Stimulated activated CD8-positive, alpha-beta memory T cell treated with anti-CD3 and anti-CD28 coated beads, Interleukin-12 subunit alpha, Interleukin-12 subunit beta, amount 100 ng/mL, for 24 hours (primary cell): ENCODE measurements around the gene CD164L2.
"Not testable (repeated sequence)": the region's sequence is repeated elsewhere in the genome, so short reads cannot be mapped to it uniquely, and the experiment has no call there.

Experiments used
- DNase-seq: peaks from one replicate; pipeline ENCODE4 v3.0.0-alpha.2; 2020; ENCODE audit errors: extremely low read depth

Gene CD164L2

DNA sequence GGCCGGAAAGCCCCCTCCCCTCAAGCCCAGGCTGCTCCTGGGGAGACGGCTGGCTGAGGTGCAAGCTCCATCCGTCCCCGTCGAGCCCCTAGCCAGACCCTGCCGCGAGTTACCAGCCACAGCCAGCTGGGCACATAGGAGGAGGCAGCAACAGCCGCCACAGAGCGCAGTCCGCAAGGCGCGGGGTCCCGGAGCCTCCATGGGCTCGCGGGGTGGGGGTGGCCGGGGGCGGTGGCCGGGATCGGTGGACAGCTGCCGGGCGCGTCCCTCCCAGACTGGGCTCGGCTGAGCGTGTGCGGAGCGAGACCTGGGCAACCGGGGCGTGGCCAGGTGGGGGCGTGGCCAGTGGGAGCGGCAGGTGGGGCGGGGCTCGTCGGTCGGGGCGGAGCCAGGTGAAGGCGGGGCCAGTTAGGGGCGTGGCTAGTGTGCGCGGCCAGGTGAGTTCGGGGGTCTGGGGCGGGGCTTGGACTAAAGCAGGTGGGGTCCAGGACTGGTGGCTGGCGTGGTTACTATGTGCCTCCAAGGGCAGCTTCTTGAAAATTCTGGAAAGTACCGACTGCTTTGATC is at the start of gene CD164L2:
Gene CD164L2 (minus strand): TSS at position 295 of the 567 bp plus-strand sequence. CDS start 94 bp downstream, at position 201.
- no peak for DNase-seq

DNA sequence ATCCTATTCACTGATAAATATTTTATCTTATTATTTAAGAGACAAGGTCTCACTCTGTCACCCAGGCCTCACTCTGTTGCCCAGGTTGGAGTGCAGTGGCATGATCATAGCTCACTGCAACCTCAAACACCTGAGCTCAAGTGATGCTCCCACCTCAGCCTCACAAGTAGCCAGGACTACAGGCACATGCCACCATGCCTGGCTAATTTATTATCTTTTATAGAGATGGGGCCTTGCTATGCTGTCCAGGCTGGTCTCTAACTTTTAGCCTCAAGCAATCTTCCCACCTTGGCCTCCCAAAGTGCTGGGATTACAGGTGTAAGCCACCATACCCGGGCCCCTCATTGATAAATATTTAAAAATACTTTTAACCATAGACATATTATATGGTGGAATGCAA is 49.6 kb upstream of the CD164L2 start:
- not testable (repeated sequence) for DNase-seq

DNA sequence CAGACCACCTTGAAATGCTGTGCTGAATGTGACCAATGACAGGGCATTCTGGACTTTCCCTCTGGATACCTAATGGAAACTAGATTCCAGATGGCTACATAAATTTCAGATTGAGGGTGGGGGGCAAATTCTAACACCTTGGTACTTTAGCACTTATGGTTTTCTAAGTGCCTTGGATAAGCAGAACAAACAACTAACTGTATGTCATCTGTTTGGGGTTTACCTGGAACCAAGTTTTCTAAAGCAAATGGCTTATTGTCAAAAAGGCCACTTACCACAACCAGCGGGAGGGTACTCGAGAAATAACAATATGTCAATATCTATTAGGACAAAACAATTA is 48.4 kb upstream of the CD164L2 start:
- DNase-seq = no peak

DNA sequence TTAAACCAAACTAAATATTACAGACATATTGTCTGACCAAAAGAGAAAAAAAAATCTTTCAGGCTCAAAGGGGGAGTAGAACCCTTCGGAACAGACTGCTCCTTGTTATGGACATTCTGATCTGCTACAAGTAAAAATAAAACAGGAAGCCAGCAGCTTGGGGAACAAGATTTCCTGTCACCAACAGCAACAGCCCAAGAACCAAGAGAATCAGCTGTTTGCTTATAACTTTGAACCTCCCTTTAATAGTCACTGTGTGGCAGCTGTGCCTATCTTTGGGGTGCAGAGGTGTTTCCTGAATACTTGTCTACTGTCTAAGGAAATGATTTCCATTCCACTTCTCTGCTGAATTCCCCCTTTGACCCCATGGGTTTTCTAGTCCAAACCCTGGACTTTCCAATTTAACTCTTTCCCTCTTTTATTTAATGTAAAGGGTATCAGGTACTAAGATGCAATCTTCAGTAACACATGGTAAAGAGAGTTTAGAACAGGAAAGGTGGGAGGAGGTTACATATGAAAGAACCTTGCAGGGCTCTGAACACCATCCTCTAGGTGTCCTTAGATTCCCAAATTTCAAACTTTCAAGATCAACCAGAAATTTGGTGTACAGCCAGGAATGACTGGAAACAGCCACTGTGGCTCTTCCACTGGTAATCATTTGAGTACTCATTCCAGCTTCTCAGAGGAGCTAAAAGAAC is 47.9 kb upstream of the CD164L2 start:
- DNase-seq = no peak

DNA sequence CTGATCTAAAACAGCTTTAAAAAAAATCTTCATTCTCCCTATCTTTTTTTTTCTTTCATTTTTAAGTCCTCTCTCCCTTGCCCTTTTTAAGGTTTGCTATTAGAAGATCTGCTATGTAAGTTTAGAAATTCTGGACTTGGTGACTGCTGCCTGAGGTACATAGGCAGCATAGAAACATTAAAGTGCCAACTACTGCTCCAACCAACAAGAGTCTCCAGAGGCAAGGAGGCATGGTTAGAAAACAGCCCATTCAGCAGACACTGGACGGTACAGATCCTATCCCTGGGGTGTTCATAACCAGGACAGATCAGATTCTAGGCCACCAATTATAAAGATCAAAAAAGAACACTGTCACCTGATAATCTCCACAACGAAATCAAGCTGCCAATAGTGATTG is 45.9 kb upstream of the CD164L2 start:
- DNase-seq = no peak

DNA sequence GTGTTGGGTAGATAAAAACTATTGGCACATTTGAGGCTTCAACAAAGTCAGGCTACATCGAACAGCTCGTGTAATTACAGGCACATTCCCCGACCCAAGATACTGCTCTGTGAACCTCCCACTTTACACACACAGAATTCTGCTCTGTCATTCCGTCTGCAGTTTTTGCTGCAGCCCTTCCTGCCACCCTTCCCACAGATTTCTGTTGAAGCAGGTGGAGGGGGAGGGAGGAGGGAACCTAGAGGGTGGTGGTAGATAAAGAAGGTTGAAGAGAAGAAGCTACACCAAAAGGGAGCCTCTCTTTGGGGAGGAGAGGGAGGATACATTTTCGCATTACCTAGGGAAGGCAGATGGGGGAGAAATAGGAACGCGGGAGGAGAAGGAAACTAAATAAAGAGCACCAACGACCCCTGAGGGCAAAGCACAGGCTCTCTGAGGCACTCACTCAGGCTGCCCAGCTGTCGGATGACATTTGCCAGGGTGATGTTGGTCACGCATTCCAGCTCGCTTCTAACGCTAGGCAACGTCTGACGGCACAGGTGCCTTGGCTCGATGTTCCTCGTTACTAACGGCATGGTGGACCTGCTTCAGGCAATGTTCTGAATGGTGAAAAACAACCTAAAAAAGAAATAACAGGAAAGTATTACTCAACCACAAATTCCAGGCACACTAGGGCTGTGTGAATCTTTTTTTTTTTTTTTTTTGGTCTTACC is 45.3 kb upstream of the CD164L2 start:
- DNase-seq = no peak

DNA sequence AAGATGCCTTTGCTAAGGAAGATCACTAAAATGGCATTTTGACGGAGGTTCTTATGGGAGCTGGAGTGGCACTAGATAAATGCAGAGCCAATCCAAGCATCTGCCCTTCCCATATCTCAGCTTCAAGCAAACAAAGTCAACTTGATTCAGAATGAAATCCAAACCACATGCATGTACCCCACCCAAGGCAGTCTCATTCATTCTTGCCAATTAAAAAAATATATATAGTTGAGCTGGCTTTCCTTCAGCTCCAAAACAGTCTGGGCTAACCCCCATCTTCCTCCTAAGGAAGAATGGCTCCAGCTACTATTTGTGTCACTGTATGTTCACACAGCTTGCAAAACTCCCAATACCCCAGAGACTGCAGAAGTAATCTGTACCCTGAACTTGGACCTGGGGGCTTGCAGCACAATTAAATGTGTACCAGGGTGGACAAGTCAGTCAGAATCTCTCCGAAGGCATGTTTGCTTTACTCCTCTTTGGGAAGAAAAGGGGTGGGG is 44.7 kb upstream of the CD164L2 start:
- DNase-seq = no peak

DNA sequence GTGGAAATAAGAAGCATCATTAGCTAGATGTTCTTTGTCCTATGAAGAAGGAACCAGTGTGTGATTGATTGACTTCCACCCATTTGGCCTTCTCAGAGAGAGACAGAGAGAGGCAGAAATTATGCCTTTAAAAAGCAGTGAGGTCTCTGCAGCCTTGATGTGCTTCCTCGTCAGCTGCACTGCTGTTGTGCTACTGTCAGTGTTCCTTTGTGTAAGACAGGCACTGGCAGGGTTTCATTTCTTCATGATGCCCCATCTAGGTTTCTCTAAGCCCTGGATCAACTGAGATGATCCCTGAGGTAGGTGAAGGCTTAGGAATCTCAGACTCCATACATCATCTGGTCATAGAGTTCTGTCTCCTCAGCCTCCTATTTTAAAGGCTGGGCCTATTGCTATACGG is 44.2 kb upstream of the CD164L2 start:
- no peak for DNase-seq

DNA sequence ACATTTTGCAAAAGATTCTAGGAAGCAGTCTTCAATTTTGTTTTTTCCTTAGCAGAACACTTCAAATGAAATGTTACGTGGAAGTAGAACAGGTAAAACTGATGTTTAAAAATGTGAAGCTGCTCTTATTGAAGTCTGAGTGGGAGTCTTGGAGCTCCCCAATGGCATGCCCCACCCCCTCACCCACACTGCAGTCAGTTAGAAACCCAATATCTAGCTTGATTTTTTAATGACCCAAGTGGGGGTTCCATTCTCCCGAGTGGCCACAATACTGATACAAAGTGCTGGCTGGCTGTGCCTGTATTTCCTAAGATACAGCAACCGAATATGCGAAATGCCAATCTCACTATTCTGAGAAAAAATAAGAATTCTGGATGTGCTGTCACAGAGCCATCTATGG is 40.6 kb upstream of the CD164L2 start:
- no peak for DNase-seq

DNA sequence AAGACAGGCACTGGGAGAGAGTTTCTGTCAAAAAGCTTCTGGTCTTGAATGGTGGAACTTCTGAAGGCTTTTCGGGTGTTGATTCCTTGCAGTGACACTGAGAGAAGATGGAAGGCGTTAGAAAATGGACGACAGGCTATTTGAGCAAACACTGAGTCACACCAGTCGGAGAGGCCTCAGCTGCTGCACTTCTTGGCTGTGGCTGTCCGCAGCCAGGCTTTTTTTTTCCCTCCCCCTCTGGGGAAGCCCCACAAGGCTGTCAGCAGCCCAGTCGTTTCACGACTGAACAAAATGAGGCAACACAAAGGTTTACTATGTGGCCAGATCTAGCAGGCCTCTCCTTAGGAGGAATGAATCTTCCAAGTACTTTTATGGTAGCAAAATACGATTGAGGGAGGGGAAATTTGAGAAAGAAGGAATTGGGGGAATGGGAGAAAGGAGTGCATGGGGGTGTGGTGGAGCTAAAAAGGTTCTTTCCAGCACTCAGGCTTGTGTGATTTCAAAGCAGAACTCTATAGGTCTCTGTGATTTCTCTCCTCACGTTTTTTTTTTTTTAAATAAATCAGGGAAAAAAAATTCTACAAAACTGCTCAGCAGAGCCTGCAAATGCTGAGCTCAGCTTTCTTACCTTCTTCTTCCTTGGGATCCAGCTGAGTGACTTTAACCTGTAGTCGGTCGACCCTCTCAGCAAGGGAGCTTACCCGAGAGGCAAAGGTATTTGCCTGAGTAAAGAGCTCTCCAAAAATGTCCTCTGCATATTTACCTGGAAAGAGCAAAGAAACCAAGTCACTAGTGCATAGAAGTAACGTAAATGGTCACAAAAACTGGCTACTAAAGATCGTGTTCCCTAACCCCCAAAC is 35.4 kb upstream of the CD164L2 start:
- no peak for DNase-seq

DNA sequence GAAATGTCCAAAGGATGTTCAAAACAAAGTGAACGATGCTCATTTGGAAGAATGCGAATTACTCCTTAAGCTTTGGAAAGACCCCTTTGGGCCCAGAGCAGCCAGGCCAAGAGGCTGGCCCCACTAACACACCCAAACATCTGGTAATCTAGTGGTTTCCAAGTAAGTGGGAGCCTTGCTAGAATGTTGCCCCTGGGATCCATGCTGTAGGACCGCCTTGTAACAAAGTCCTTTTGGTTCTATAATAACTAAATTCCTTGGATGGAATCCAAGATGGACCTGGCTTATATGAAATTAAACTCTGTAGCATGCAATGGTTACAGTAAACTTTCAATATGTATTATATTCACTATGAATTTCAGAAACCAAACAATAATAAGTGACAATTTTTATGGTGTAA is 34.6 kb upstream of the CD164L2 start:
- DNase-seq = no peak

DNA sequence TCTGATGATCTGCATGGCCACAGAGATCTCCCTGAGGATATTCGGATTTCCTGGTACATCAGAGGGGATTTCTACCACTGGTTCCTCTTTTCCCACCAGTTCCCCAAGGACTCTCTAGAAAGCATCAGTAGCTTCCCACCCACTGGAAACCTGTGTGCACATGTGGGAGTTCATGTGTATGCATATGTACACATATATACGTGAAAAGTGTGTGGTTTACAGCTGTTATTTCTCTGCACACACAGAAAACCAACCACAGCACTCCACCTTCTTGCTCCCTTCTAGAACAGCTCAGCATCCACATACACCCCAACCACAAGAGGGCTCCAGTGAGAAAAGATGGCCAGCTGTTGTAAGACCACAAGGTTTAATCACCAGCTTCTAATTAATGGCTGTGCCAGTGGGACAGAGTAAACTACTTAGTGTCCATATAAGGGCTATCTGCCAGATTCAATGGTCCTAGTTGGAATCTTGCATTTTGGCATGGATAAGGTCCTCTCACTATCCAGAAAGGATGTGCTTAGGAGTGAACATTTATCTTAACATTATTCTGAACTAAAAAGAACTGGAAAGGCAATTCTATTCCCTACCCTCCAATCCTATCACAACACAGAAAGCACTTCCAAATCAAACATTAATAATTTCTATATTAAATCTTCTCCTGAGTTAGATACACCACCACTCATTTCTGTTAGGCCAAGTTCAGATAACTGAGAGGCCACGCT is 33.4 kb upstream of the CD164L2 start:
- no peak for DNase-seq

DNA sequence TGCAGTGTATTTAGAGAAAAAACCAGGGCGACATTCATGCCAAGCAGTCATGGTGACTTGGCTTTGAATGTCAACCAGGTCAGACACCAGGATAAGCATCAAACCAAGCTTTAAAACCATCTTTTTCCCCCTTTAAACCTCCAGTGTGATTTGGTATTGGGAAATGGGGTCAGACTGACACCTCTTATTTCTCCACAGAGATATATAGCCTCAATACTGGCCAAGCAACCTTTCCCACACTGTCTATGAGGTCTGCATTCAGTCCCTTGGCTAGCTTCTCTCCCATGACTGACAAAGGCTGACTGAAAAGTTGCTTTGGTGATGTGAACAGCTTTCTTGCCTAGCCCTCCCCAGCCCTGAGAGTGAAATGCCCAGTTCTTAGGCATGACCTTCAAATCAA is 31.0 kb upstream of the CD164L2 start:
- DNase-seq = no peak

DNA sequence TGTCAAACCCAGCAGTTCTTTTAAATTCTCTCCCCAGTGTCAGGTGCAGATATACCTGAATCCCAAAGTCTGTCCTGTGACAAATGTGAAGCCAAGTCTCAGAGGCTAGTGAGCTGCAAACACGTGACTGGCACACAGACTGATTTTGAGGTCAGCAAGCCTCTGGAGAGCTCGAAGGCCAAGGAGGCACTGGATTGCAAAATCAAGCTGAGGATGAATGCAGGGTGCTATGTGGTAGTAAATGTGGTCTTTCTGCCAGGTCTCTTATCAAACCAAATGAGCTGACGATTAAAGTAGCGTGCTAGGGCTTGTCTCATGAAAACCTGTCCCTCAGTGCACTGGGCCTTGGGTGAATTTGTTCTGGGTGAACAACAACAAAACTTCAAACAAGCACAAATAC is 29.9 kb upstream of the CD164L2 start:
- DNase-seq = no peak

DNA sequence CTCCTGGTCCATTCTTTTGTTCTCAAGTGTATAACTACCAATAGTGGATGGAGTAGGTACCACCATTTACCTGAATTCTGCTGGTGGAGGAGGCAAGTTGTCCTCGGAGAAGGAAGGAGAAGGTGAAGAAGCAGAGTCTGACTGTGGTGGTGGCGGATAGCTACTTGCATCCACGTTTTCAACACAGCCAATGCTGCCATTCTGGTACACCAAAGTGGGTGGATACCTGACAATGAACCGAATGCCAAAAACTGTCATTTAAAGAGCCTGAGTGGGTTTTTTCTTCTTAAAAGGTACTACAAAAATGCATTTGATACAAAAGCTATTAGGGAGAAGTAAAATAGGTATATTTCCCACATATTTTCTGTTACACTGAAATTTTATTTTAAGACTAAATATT is 29.4 kb upstream of the CD164L2 start:
- DNase-seq = no peak

DNA sequence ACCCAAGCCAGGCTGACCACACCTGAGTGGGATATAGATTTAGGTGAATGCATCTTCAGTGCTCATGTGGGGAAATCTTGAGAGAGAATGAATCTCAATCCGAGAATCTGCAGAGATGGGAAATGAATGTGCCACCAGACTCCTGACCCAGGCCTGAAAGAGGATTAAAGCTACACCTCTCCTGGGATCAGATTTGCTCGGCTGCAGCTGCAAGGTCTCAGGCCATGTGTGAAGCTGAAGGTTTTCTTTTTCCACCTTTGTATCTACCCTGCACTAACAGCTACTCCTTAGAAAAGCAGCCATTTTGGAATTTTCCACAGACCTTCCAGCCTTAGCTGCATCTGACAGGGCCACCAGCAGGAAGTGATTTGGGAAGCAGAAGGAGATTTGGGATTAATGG is 27.6 kb upstream of the CD164L2 start:
- DNase-seq = no peak

DNA sequence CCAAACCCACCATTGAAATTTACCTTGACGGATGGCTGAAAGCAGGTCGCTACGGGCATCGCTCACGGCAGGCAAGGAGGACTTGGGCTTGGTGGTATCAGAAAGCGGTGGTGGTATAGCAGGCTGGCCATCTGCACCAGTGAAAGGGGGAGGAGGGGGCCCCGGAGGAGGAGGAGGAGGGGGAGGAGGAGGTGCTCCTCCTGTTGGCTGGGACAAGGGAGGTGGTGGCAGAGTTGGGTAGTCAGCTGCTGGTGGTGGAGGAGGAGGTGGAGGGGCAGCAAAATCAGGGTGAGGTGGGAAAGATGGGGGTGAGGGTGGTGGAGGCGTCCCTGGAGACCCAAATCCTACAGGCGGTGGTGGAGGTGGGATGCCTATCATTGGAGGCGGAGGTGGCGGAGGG is 26.5 kb upstream of the CD164L2 start:
- no peak for DNase-seq

DNA sequence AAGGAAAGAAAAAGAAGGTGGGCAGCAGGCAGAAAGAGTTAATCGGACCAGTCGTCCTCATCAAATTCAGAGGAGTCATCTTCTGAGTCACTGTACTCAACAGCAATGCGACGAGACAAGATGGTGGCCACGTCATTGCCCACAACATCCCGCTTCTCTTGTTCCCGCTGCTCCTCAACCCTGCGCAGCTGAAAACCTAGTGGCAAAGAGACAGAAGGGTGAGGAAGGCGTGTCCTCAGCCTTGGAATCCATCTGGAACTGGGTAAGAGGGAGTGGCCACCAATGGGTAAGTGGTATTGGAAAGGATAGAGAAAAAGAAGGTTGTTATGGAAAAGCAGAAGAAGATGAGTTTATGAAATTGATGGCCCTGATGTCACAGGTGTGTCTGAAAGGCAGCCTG is 25.0 kb upstream of the CD164L2 start:
- DNase-seq = no peak

DNA sequence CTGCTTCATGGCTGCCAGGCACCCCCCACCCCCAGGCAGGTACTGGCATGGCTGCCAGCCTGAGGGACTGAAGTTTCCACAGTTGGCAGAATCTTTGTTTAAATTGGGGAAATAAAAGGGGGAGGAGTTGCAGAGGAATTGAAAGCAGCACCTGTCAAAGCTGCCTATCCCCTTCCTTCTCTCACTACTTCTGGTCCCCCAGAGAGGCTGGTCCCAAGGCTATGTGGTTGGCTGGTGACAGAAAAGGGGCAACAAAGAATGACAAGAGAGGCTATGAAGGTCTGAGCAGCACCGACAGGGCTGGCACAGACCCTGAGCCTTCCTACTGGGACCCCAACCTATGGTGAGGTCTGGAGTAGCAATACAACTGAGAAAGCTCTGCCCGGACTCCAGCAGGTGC is 23.7 kb upstream of the CD164L2 start:
- not testable (repeated sequence) for DNase-seq

DNA sequence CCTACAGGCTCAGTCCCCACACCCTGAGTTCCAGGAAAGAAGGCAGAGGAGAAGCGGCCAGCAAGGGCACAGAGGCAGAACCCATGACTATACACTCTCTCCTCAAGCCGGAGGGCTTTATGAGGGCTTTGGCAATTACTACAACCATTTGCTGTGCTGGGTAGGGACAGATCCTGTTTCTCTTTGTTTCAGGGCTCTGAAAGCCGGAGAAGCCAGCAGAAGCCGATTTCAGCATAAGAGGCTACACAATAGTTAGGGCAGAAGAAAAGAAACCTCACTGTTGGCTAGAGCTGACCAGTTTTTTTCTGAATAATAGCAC is 23.2 kb upstream of the CD164L2 start:
- DNase-seq = no peak

DNA sequence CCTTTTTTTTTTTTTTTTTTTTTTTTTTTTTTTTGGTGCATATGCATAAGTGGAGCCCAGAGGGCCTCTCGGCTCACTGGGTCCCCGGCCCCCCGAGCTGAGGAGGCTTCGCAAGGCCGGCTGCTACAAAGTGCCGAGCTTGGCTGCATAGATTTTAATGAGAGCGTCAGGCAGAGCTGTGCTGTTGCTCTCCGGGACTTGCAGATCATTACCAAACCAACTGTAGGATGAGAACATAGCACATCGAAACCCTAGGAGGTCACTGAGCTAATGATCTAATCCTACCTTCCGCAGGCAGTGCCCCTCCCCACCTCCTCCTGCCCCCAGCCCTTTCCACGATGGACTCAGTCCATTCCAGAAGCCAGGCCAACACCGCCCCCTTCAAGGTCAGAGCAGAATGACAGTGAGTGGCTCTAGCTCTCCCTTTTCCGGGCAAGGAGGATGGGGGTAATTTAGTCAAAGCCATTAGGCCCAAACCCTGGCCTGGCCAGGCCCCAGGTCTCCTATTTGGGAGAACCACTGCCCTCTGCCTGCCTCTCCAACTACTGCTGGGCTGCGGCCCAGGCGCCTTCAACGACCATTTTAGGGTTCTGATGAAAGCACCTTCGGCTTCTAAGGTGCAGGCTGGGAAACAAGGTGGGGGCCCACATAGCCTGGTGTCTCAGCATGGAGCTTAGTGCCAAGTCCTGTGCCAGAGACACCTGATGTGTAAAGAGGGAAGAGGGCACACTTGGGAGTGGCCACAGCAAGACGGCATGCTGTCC is 22.6 kb upstream of the CD164L2 start:
- not testable (repeated sequence) for DNase-seq
